NCI-H146 (cell line): ENCODE results near the gene AOC2.
"Not testable (repeated sequence)": the region's sequence is repeated elsewhere in the genome, so short reads cannot be mapped to it uniquely, and the experiment has no call there.

Experiments
- DNase-seq: peaks from one replicate; lab custom pipeline; 2025; lab: John Stamatoyannopoulos, UW

AOC2 gene

DNA sequence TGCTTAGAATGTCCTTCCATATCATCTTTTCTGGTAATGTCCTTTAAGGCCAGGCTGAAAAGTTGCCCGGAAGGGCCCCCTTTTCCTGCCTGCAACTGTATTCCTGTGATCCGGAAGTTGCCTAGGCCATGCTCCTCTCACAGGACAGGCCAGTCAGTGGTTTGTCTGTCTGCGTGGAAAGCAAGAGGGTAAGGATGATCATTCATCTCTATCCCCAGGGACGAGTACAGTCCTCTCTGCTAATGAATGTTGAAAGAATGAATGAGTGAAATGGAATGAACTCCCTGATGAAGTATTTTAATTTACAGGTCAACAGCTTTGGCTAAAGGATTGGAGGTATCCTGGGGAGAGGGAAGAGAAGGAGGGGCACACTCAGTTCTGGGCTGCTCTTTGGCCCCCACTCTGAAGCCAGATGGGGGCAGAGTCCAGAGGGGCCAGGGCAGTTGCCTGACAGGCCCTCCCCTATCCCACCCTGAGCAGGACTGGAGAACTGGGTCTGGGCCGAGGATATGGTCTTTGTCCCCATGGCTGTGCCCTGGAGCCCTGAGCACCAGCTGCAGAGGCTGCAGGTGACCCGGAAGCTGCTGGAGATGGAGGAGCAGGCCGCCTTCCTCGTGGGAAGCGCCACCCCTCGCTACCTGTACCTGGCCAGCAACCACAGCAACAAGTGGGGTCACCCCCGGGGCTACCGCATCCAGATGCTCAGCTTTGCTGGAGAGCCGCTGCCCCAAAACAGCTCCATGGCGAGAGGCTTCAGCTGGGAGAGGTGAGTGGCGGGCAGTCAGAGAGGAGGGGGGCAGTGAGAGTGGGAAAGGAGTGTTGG lies 9.8 kb downstream of the AOC2 start:
- no peak for DNase-seq

- DNase-seq = no peak
These were observed 10.7 kb downstream of the AOC2 start for GRCh38 chr17:42855048-42855596.

DNA sequence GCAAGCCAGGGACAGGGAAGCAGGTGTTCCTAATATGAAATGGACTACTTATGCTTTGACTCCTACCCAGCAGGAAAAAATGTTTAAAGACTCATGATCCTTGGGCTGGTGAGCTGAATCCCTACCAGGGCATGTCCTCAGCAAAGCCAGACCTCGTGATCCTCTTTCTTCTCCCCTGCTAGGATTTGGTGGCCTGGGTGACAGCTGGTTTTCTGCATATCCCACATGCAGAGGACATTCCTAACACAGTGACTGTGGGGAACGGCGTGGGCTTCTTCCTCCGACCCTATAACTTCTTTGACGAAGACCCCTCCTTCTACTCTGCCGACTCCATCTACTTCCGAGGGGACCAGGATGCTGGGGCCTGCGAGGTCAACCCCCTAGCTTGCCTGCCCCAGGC lies 11.7 kb downstream of the AOC2 start:
- not testable (repeated sequence) for DNase-seq

DNA sequence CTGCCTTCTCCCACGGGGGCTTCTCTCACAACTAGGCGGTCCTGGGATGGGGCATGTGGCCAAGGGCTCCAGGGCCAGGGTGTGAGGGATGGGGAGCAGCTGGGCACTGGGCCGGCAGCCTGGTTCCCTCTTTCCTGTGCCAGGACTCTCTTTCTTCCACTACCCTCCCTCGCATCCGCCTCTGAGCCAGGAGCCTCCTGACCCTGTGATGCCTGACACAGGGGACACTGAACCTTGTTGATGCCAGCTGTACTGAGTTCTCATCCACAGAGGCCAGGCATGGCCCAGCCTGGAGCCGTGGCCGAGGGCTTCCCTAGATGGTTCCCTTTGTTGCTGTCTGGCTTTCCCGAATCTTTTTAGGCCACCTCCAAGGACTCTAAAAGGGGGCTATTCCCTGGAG lies 12.1 kb downstream of the AOC2 start:
- DNase-seq = not testable (repeated sequence)

- DNase-seq = no peak
These were observed 13.0 kb downstream of the AOC2 start for GRCh38 chr17:42857389-42857788.

GRCh38 chr17:42865638-42866094 lies 21.3 kb downstream of the AOC2 start:
- no peak for DNase-seq

GRCh38 chr17:42866216-42866615 lies 21.8 kb downstream of the AOC2 start:
- no peak for DNase-seq

DNA sequence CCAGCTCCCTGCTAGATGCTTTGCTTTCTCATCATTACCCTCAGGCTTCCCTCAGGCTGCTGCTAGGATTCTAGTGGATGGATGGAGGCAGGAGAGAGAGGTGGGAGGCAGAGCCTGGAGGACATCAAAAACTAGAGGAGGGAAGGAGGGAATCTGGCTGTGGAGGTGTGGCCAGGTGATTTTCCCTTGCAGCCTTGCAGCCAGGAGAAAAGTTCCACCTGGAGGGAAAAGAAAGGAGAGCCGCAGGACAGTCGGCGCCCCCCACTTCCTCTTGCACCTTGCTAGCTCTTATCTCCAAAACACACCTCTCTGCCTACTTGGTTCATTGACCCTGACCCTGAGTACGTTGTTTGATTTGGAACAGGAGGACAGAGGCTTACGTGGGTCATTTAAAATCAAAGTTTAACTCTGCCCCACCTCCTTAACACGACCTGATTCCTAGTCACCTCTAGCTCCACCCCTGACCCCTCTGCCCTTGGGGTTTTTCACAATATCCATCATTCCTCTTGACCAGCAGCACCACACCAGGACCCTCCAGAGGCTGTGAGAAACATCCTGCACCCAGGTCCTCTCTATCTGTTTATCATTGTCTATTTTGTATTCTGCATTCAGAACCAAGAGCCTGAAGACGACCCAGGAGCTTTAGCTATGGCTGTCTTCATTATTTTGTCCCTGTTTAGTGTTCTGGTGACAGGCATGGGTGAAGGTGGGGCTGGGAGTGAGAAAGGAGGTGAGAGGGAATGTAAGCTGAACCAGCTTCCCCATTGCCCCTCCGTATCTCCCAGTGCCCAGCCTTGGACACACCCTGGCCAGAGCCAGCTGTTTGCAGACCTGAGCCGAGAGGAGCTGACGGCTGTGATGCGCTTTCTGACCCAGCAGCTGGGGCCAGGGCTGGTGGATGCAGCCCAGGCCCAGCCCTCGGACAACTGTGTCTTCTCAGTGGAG lies 22.5 kb downstream of the AOC2 start:
- DNase-seq = no peak

GRCh38 chr17:42867694-42868261 lies 23.4 kb downstream of the AOC2 start:
- DNase-seq = not testable (repeated sequence)

DNA sequence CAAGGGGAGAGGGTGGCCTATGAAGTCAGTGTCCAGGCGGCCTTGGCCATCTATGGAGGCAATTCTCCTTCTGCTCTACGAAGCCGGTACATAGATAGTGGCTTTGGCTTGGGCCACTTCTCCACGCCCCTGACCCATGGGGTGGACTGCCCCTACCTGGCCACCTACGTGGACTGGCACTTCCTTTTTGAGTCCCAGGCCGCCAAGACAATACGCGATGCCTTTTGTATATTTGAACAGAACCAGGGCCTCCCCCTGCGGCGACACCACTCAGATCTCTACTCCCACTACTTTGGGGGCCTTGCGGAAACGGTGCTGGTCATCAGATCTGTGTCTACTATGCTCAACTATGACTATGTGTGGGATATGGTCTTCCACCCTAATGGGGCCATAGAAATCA lies 24.0 kb downstream of the AOC2 start:
- DNase-seq = no peak

GRCh38 chr17:42871647-42872046 lies 27.3 kb downstream of the AOC2 start:
- no peak for DNase-seq

- no peak for DNase-seq
These were observed 28.0 kb downstream of the AOC2 start for GRCh38 chr17:42872251-42872965.

- DNase-seq = no peak
These were observed 28.9 kb downstream of the AOC2 start for GRCh38 chr17:42873315-42873714.

- DNase-seq = not testable (repeated sequence)
These were observed 29.7 kb downstream of the AOC2 start for GRCh38 chr17:42873932-42874695.

- no peak for DNase-seq
These were observed 32.7 kb downstream of the AOC2 start for GRCh38 chr17:42877037-42877436.

DNA sequence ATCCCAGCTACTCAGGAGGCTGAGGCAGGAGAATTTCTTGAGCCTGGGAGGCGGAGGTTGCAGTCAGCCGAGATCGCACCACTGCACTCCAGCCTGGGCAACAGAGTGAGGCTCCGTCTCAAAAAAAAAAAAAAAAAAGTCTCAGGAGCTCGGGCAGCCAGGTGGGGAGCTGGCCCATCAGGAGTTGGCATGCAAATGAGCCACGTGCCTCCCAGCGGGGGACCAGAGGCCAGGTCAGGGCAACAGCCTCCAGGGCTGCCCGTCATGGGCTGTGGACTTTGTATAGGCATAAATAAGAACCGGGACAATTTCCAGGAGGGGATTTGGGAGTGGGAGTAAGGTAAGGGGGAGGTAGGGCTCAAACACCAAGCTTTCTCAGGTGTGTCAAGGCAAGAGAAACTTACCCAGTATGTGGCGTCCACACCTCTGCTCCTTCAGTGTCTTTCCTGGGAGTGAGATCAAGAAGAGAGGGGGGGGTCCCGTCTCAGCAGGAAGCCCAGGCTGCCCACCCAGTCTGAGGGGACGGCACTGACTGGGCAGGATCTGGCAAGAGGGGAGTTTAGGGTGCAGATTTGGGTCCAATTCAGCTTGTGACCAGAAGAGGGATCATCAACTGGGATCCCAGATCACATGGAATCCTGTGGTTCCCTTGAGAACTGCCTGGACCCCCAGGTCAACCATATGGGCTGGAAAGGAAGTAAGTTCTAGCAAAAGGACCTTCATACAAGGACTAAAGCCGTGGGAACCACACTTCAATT lies 33.9 kb downstream of the AOC2 start:
- peak; percentile 90 for DNase-seq

DNA sequence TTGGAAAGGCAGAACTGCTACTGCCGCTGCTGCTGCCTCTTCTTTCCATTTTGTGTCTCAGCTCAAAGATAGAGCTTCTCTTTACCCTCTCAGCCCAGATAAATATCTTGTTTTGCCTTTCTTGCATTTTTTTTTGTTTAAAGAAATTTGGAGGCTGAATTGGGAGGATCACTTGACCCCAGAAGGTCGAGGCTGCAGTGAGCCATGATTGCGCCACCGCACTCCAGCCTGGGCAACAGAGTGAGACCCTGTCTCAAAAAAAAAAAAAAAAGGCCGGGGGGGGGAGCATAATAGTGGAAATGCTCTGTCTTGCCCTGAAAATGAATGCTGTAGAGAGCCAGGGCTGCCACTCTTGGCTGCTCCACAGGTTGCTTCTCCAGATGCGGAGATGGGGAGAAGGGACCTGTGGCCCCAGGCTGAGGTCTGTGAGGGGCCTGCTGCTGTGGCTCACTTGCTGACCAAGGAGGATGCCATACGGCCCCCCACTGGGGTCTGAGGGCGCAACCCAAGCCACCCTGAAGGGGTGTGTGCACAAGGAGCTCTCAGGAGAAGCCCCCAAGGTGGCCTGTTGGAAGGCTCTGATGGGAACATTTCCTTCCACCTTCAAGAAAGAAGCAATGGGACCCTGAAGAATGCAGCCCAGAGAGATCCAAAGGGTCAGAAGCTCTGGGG lies 34.7 kb downstream of the AOC2 start:
- DNase-seq = no peak

DNA sequence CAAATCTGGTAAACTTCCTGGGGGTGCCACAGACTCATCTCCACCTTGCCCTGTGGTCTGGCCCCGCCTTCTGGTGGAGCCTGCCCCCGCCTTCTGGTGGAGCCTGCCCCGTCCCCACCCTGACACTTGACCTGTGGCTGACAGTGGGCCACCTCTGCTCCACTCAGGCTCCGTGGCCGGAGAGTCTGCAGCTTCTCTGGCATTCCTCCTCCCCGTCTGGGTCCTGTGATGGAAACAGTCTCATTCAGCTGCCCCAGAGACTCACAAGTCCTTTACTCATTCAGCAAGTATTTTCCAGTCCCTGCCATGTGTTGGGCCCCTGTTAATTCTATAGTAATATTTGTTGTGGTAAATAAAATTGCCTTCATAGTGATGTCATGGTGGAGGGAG lies 35.2 kb downstream of the AOC2 start:
- DNase-seq = no peak

GRCh38 chr17:42880776-42881310 lies 36.5 kb downstream of the AOC2 start:
- DNase-seq = no peak
